SK-N-SH (cell line): ENCODE data around the gene FOXL1.

ENCODE experiments used
- EZH2phosphoT487 ChIP-seq: fragments of 200-600 bp; sonication (generic); IDR thresholded peaks from 2 replicates; pipeline ENCODE4 v1.6.1; 2017; ENCODE audit warnings: low read depth, mixed run types, mild to moderate bottlenecking, antibody characterized with exemption, moderate library complexity, borderline replicate concordance
- TF ChIP-seq, protein P1 (sequence below): fragments of 200-600 bp; sonication (generic); IDR thresholded peaks from 2 replicates; pipeline ENCODE4 v1.6.1; 2017; ENCODE audit warnings: antibody characterized with exemption, mild to moderate bottlenecking, moderate library complexity

DNA sequence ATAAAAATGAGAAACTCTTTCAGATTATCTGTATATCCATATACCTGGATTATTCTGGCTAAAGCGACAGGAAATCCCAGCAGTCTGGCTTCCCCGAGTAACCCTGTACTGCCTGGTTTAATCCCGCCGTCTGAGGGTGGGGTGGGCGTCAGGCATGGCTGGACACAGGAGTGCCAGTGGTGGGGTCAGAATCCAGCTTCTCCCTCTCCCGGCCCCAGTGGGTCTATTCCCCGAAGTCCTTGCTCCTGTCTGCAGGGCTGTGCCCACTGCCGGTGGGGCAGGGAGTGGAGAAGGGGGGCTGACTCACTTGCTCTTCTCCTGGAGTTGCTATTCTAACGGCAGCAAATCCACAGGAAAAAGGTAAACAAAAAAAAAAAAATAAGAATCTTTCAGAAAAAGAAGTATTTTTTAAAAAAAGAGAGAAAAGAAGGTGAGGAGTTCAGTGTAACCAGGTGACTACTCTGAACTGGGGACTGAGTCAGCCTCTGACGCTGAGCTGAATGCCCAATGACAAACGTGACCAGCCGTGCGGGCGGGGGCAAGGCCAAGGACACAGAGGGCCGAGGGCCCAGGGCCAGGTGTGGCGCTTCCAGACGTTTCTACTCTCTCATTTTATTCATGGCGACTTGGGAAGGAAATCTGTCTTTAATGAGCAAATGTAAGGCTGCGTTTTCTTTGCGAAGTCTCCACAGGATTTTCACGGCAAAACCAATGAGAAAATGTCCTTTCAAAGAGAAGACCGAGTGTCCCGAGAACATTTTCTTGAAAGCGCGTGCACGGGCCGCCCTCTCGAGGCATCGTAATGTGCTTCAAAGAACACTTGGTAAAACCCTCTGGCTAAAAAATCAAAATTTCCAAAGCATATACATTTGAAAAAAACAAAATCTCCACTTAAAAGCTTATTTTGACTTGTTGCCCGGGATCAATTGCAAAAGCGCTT lies 47.8 kb upstream of the FOXL1 start:
- TF ChIP-seq, protein P1, sequence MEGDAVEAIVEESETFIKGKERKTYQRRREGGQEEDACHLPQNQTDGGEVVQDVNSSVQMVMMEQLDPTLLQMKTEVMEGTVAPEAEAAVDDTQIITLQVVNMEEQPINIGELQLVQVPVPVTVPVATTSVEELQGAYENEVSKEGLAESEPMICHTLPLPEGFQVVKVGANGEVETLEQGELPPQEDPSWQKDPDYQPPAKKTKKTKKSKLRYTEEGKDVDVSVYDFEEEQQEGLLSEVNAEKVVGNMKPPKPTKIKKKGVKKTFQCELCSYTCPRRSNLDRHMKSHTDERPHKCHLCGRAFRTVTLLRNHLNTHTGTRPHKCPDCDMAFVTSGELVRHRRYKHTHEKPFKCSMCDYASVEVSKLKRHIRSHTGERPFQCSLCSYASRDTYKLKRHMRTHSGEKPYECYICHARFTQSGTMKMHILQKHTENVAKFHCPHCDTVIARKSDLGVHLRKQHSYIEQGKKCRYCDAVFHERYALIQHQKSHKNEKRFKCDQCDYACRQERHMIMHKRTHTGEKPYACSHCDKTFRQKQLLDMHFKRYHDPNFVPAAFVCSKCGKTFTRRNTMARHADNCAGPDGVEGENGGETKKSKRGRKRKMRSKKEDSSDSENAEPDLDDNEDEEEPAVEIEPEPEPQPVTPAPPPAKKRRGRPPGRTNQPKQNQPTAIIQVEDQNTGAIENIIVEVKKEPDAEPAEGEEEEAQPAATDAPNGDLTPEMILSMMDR, result no peak
- no peak for TF ChIP-seq EZH2phosphoT487
